SJSA1 (cell line): Measurements from ENCODE around the gene FAM193A. TPM values are rescaled to one million over a fixed set of nuclear protein-coding genes. Genes with fewer than 3 reads are reported as not detected.
"Not testable (repeated sequence)": the region's sequence is repeated elsewhere in the genome, so short reads cannot be mapped to it uniquely, and the experiment has no call there.

Experiments
- DNase-seq, 2 experiments: peaks; one replicate each; pipeline ENCODE4 v3.0.0-alpha.2; 2015 to 2020; ENCODE audit warnings: low spot score in 2 of 2, low read depth in 1 of 2
- H3K27ac ChIP-seq: fragments of 250-450 bp; sonication (Bioruptor Pico); 2 replicates; pipeline ENCODE4 v1.5.1; 2020; ENCODE audit warnings: mild to moderate bottlenecking, moderate library complexity
- H3K27me3 ChIP-seq: fragments of 250-450 bp; sonication (Bioruptor Pico); replicated peaks from 2 replicates; pipeline ENCODE4 v1.5.1; 2020; ENCODE audit warnings: mild to moderate bottlenecking, moderate library complexity
- H3K36me3 ChIP-seq: fragments of 250-450 bp; sonication (Bioruptor Pico); 2 replicates; pipeline ENCODE4 v1.5.1; 2020; ENCODE audit warnings: mild to moderate bottlenecking
- H3K4me1 ChIP-seq: fragments of 250-450 bp; sonication (Bioruptor Pico); replicated peaks from 2 replicates; pipeline ENCODE4 v1.6.1; 2021; ENCODE audit warnings: mild to moderate bottlenecking
- H3K4me3 ChIP-seq: fragments of 250-450 bp; sonication (Bioruptor Pico); 2 replicates; pipeline ENCODE4 v1.5.1; 2020; ENCODE audit warnings: mild to moderate bottlenecking
- H3K9me3 ChIP-seq: fragments of 250-450 bp; sonication (Bioruptor Pico); replicated peaks from 2 replicates; pipeline ENCODE4 v1.5.1; 2020; ENCODE audit warnings: mild to moderate bottlenecking
- total RNA-seq: library from RNA; depleted of rRNA; stranded (reverse); fragments of >200 nt; shearing (Covaris generic); gene quantifications from 2 replicates; pipeline ENCODE4 v1.2.3, GENCODE V29; 2014

Gene FAM193A
- total RNA-seq, 1 experiment from 2014 or later = 7.6 TPM

- H3K27me3 ChIP-seq = no peaks in the 10 kb centered on the region
- peaks cover 24% of the 10 kb centered on the region for H3K4me1 ChIP-seq
- DNase-seq = no peak
- H3K9me3 ChIP-seq = no peaks in the 10 kb centered on the region
- H3K36me3 ChIP-seq = peaks cover 15% of the 10 kb centered on the region
- H3K27ac ChIP-seq = no peak overlapping the region
- no peak overlapping the region for H3K4me3 ChIP-seq
These were observed 214.5 kb downstream of the FAM193A start for GRCh38 chr4:2750719-2751605.

GRCh38 chr4:2753436-2753835, 217.0 kb downstream of the FAM193A start:
- H3K27ac ChIP-seq = no peak overlapping the region
- 0 out of 2 replicates have a peak, but pooled peaks cover 3% of the 10 kb centered on the region for H3K4me1 ChIP-seq
- H3K4me3 ChIP-seq = no peak overlapping the region
- H3K9me3 ChIP-seq = no peaks in the 10 kb centered on the region
- peaks cover 3% of the 10 kb centered on the region; the same call in 1 of the 2 replicates for H3K36me3 ChIP-seq
- DNase-seq = no peak
- no peaks in the 10 kb centered on the region for H3K27me3 ChIP-seq

- Histone ChIP-seq H3K27ac (no peak overlapping the region), H3K36me3 (peaks cover 3% of the 10 kb centered on the region; the same call in 1 of the 2 replicates), H3K4me3 (peak overlapping the region; percentile 93), H3K27me3 (no peaks in the 10 kb centered on the region), H3K9me3 (no peaks in the 10 kb centered on the region), H3K4me1 (0 out of 2 replicates have a peak, but pooled peaks cover 3% of the 10 kb centered on the region)
- DNase-seq = no peak
These were observed 218.7 kb downstream of the FAM193A start for GRCh38 chr4:2754848-2755819.

- 0 out of 2 replicates have a peak within 1 kb of the TSS, but pooled peaks have one; percentile 29 for H3K27ac ChIP-seq
- peak; percentile 56 to 63 for DNase-seq
- 0 out of 2 replicates have a peak, but pooled peaks cover 3% of the 10 kb centered on the region for H3K4me1 ChIP-seq
- peaks cover 3% of the 10 kb centered on the region; the same call in 1 of the 2 replicates for H3K36me3 ChIP-seq
- H3K4me3 ChIP-seq = peak within 1 kb of the TSS; percentile 93
- no peaks in the 10 kb centered on the region for H3K27me3 ChIP-seq
- no peaks in the 10 kb centered on the region for H3K9me3 ChIP-seq
These were observed 219.6 kb downstream of the FAM193A start, which contains the start of gene TNIP2 for GRCh38 chr4:2755821-2756690. TNIP2 (minus strand) TSS chr4:2756336; CDS start chr4:2756289, 47 bp downstream.

GRCh38 chr4:2756691-2757350, 220.4 kb downstream of the FAM193A start:
- Histone ChIP-seq H3K36me3 (peaks cover 3% of the 10 kb centered on the region; the same call in 1 of the 2 replicates), H3K4me3 (peak overlapping the region; percentile 18; the same call in 1 of the 2 replicates), H3K27me3 (no peaks in the 10 kb centered on the region), H3K27ac (no peak overlapping the region), H3K9me3 (no peaks in the 10 kb centered on the region), H3K4me1 (0 out of 2 replicates have a peak, but pooled peaks cover 3% of the 10 kb centered on the region)
- no peak for DNase-seq

GRCh38 chr4:2757426-2757825, 221.0 kb downstream of the FAM193A start:
- no peak overlapping the region for H3K4me3 ChIP-seq
- H3K27me3 ChIP-seq = no peaks in the 10 kb centered on the region
- no peak overlapping the region for H3K27ac ChIP-seq
- 0 out of 2 replicates have a peak, but pooled peaks cover 3% of the 10 kb centered on the region for H3K4me1 ChIP-seq
- no peaks in the 10 kb centered on the region for H3K9me3 ChIP-seq
- no peak for DNase-seq
- peaks cover 3% of the 10 kb centered on the region; the same call in 1 of the 2 replicates for H3K36me3 ChIP-seq

GRCh38 chr4:2761035-2761923, 224.8 kb downstream of the FAM193A start:
- Histone ChIP-seq H3K4me1 (0 out of 2 replicates have a peak, but pooled peaks cover 3% of the 10 kb centered on the region), H3K4me3 (no peak overlapping the region), H3K36me3 (no peaks in the 10 kb centered on the region), H3K9me3 (no peaks in the 10 kb centered on the region), H3K27me3 (no peaks in the 10 kb centered on the region), H3K27ac (no peak overlapping the region)
- DNase-seq = no peak

GRCh38 chr4:2762048-2762447, 225.6 kb downstream of the FAM193A start:
- Histone ChIP-seq H3K4me3 (no peak overlapping the region), H3K9me3 (no peaks in the 10 kb centered on the region), H3K4me1 (no peaks in the 10 kb centered on the region), H3K36me3 (no peaks in the 10 kb centered on the region), H3K27me3 (no peaks in the 10 kb centered on the region), H3K27ac (no peak overlapping the region)
- no peak for DNase-seq

GRCh38 chr4:2762486-2763370, 226.3 kb downstream of the FAM193A start:
- not testable (repeated sequence) for H3K4me3 ChIP-seq, H3K9me3 ChIP-seq, H3K27me3 ChIP-seq, DNase-seq, H3K4me1 ChIP-seq, H3K27ac ChIP-seq, H3K36me3 ChIP-seq

GRCh38 chr4:2763511-2763967, 227.1 kb downstream of the FAM193A start:
- H3K4me1 ChIP-seq = no peaks in the 10 kb centered on the region
- H3K4me3 ChIP-seq = no peak overlapping the region
- no peak for DNase-seq
- no peak overlapping the region for H3K27ac ChIP-seq
- H3K36me3 ChIP-seq = no peaks in the 10 kb centered on the region
- no peaks in the 10 kb centered on the region for H3K9me3 ChIP-seq
- no peaks in the 10 kb centered on the region for H3K27me3 ChIP-seq
